GF-D8 (cell line): ENCODE data around the gene SUN3.
A peak's percentile ranks its signal among the peaks of the same experiment; 100 is the strongest.
"Not testable (repeated sequence)": the region's sequence is repeated elsewhere in the genome, so short reads cannot be mapped to it uniquely, and the experiment has no call there.

ENCODE experiments used
- DNase-seq: peaks from one replicate; lab custom pipeline; 2025; lab: John Stamatoyannopoulos, UW

The SUN3 gene

GRCh38 chr7:47943676-47944474 is 85.0 kb downstream of the SUN3 start:
- no peak for DNase-seq

- not testable (repeated sequence) for DNase-seq
Observed at GRCh38 chr7:47942651-47943050, 86.3 kb downstream of the SUN3 start.

- DNase-seq = no peak
Observed at GRCh38 chr7:47942132-47942531, 86.8 kb downstream of the SUN3 start.

DNA sequence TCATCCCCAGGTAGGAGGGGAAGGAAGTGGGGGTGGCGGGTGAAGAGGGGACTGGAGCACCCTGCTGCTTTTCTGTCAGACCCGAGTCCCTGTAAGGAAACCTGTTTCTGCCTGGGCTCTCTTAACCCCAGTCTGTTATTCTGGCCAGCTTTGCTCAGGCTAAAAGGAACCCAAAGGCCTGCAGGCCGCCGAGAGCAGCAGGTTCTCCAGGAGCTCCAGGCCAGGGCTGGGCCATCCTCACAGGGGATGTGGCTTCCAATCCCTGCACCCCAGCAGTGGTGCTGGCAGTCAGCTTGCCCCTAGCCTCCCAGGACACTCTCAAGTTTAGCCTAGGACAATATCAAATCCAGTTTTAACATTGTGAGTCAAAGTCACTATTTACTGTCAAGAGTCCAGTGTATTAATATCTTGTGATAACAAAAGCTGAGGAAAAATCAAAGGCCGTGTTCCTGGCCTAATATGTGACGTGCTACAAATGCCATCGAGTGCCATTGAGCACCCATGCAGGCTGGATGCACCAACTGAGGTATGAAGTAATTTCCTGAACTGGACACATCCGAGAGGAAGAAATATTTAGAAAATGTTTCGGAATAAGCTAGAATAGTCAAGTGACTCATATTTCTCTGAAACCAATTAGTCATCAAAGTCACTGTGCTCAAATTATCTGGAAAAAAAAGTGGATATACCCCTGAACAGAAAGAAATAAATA is 87.6 kb downstream of the SUN3 start:
- peak; percentile 19 for DNase-seq

- no peak for DNase-seq
Observed at GRCh38 chr7:47940088-47941013, 88.6 kb downstream of the SUN3 start.

DNA sequence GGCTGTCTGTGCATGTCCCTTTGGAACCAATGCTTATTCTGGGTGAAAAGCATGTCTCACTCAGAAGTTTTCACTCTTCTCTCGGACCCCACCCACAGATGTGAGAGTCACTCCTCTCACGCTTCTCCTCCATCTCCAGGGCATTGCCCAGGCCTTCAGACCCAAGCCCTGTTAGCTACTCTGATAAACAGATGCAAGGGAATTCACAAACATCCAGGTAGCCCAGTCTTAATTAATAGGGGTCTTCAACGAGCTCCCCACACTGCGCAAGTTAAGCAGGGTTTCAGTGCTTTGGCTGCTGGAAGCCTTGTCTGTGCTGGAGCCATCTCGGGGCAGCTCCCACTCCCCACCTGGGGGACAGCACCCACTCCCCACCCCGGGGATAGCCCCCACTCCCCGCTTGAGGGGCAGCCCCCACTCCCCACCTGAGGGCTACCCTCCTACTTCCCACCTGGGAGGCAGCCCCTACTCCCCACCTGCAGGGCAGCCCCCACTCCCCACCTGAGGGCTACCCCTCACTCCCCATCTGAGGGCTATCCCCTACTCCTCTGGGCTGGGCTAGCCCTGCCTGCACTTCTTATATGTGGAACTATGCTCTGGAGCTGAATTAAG is 89.4 kb downstream of the SUN3 start:
- no peak for DNase-seq

- DNase-seq = no peak
Observed at GRCh38 chr7:47938574-47939165, 90.2 kb downstream of the SUN3 start.

DNA sequence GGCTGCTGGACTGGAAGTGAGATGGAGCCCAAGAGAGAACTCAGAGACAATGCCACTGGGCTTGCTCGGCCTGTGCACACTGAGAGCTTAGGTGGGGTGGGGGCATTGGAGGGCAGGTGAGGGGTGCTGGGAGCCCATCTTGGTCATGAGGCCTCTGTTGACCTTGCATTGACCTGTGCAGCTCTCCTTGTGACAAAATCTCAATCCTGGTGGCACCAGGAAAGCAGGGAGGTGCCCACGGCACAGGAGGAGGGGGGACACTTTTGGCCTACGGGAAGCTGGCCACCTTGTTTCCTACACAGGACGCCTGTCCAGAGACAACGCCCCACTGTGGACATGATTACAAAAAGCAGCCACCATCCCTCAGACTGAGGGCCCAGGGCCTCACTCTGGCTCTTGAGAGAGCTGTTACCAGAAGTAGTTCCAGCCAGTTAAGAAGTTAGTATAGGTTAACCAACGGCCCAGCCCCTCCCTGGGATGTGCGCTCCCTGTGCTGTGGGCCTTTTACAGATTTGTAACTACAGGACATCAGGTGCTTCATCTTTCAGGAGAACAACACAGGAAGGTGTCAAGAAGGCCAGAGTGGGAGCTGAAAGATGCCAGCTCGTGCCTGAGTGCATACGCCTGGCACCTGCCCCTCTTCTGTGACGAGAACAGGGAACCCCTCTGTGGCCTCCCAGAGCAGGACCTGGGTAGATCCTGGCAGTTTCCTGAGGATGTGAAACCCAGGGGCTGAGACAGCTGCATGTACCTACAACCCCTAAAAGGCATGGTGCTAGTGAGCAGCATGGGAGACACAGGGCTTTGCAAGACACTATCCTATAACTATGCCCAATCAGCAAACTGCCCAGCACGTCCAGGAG is 91.0 kb downstream of the SUN3 start:
- no peak for DNase-seq
